Measurements from ENCODE around the gene RTN1. TPM values are rescaled to one million over a fixed set of nuclear protein-coding genes. Genes with fewer than 3 reads are reported as not detected.

RTN1 gene
- total RNA-seq, 1 donor from 2014 or later: 877 TPM

DNA sequence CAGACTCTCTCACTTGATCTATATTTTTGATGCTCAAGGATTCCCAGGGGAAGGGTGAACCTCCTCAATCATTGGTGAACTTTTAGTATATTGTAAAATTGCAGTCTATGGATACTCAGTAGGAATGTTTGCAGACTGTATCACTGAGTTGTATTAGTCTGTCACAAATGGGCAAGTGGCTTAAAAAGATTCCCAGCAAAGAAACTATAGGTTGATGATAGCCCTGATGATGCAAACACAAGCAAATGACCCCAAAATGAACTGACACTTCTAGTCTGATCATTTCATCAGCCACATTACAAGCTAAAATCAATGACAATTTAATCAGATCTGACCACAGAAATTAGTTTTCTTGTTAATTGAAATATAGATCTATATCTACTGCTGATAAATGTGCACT, 59.5 kb downstream of the RTN1 start:
- FAIRE-seq: no peak

DNA sequence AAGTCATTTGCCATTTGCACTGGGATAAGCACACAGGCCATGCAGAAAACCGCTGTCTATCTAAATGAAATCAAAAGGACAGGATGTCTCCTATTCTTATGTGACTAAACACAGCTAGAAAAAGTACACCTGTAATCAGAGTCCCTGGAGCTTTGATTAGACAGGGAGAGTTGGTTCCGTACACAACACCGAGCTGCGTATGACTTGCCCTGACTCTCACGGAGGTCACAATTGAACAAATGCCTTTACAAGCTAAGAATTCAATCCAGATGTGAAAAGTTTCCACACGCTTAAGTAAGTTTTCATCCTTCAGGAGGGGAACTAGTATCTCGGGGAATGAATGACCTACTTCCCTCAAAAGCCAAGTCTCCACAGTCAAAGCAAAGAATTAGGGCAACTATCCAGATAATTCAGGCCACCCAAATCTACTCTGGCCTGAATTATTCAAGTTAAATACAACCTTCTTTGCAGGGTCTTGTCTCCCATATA, 67.5 kb downstream of the RTN1 start:
- DNase-seq (ENCODE audit: low spot score in 2 of 2) (no peak), FAIRE-seq (no peak)

More for the DNA sequence above, 59.5 kb downstream of the RTN1 start:
- DNase-seq (ENCODE audit: low spot score in 2 of 2): no peak

DNA sequence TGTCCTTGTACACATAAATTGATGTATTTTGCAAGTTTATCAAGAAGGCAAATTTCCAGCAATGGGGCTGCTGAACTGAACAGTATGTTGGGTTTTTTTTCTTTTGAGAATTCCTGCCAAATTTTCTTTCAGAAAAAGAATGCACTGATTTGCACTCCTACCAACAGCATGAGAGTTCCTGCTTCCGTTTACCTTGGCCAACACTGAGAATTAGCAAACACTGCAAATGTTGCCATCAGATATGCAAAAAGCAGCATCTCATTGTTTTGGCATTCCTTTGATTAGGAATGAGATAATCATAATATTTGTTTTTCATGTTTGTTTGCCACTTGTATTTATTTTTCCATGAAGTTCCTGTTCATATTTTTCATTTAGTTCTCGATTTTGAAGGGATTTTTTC, 82.4 kb downstream of the RTN1 start:
- FAIRE-seq (no peak), DNase-seq (ENCODE audit: low spot score in 2 of 2) (no peak)

DNA sequence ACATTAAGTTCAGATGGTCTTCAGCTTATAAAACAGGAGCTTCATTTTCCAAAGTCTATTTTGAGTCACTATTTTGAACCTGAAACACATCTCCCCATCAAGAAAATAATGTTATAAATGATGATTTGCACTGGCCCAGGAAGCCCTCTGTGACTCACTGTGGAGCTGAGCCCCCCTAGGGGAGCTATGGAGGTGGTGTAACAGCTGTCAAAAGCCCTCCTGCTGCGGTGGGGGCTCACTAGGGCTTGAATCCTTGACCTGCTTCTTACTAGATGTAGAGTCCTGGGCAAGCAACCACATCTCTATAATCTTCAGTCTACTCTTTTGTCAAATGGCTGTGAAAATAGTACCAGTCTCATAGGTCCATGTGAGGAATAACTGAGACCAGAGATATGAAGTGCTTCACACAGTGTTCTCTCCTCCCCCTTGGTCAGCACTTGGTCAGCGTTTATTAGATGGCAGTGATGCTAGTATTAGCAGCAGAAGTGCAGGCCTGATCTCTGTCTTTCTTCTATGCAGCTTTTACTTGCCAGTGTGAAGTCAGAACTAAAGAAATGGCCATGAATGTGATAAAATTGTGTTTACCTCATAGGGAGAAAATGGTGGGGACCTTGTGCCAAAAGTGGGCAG, 83.4 kb downstream of the RTN1 start:
- DNase-seq (ENCODE audit: low spot score in 2 of 2) (no peak), FAIRE-seq (no peak)

DNA sequence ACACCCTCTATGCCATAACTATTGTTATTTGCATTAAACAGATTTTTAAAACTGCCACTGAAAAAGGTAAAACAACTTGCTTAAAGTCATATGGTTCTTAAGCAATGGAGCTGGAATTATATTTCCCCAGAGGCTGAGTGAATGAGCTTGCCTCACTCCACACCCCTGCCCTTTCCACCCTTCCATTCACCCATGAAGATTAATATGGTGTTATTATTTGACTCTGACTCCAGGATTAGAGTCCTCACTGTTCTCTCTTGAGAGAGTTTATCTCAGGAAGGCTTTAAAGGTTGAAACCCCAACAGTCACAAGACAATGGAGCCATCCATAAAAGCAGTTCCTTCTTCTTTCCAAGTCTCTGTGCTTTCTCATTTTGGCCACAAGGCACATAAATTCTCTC, 84.9 kb downstream of the RTN1 start:
- FAIRE-seq: no peak
- DNase-seq (ENCODE audit: low spot score in 2 of 2): no peak

DNA sequence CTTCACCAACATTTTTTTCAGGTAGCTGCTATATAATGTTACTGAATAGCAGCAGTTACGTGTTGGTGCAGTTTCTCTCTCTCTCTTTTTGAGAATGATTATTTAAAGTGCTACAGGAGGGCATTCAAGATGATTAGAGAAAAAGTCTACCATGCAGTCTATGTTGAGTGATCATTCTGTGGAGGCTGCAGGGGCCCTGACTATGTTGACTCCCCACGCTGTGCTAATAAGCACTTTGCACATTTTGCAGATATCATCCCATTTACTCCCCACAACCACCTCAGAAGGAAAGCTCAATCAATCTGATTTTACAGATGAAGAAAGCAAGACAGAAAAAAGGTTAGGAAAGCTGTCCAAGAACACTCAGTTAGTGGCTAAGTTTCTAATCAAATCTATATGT, 87.8 kb downstream of the RTN1 start:
- DNase-seq (ENCODE audit: low spot score in 2 of 2): no peak
- FAIRE-seq: no peak

DNA sequence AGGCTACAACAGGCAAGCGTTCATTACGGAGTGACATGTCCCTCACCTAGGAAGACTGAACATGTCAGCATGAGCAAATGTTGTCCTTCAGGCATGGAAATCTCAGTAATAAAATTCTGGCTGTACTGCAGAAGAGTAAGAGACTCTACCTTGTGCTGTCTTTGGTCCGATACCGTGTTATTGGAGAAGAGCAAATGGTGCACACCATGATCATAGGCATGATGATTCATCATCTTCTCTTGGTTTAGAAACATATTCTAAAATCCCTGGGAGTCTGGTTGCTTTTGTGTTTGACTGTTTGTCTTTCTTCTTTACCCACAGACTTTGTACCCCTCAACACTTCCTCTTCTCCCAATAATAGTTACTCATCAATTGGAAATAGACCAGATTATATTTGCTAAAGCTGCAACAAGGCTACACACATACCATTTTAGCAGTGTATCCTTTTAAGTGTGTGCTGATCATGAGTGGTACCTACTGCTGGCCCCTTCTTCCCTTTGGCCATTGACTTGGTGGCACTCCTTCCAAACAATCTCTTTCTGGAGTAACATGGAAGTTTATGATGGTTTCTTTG, 93.5 kb downstream of the RTN1 start:
- DNase-seq (ENCODE audit: low spot score in 2 of 2) (no peak), FAIRE-seq (no peak)

DNA sequence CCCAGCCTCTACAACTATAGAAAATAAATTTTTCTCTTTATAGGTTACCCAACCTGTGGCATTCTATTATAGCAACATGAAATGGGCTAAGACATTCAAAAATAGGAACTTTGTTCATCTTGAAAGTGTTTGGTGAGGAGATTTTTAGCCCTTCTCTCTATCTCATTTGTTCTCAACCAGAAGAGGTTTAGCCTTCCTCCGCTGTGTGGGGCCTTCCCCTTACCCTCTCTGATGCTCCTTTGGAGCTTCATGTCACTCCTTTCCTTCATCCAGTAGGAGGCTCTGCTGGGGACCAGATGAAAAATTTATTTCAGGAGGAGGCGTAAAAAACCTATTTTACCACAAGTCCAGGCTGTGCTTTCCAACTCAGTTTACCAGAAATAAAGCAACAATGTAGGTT, 94.1 kb downstream of the RTN1 start:
- FAIRE-seq: no peak
- DNase-seq (ENCODE audit: low spot score in 2 of 2): no peak

DNA sequence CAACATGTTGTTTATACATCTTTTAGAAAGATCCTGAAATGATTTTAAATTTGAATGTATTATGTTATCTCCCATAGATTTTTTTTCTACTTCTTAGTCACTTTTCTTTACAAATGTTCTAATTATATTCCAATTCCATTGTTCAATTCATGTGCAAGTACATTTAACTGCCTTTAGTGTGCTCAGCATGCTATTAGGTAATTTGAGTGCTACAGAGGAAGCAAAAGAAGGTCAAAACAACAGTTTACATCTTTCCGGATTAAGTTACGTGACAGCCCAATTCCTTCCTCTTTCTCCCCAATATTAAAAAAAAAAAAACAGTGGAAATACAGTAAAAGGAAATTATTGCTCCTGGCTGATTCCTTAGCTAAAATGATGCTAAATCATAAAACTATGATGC, 98.3 kb downstream of the RTN1 start:
- no peak for DNase-seq (ENCODE audit: low spot score in 2 of 2)
- peak; percentile 82 for FAIRE-seq

DNA sequence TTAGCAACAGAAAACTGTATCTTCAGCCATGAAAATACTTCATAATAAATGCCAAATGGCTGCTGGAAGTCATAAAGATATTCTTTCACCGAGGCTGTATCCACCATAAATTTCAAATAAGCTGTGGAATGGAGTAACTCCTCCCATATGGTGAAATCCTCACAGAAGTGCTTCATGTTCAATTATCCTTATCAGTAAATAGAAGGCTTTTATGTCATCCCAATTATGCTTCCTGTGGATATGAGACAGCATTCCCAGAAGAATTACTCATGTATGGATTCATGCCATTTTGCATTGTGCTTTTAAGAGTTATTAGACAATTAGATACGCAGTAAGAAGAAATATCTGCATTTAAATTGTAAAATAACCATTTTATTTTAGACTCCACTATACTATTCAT, 99.0 kb downstream of the RTN1 start:
- DNase-seq (ENCODE audit: low spot score in 2 of 2): no peak

DNA sequence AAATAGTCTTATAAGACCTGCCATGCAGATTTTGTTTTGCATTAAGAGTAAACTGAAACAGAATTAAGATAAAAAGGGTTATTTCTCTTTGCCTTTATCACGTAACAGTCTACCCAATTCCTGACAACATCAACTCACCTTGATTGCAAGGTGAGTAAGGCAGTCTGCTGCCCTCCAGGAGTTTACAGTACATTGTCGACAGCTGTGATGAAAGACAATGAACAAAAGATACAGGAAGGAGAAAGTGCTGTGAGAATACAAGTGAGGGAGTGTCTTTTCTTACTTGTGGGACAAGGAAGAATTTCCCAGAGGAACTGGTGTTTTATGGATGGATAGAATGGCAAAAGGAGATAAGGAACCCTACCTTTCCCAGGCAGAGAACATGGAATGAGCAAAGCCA, 101.0 kb downstream of the RTN1 start:
- FAIRE-seq (no peak), DNase-seq (ENCODE audit: low spot score in 2 of 2) (no peak)

More for the DNA sequence above, 99.0 kb downstream of the RTN1 start:
- no peak for FAIRE-seq

DNA sequence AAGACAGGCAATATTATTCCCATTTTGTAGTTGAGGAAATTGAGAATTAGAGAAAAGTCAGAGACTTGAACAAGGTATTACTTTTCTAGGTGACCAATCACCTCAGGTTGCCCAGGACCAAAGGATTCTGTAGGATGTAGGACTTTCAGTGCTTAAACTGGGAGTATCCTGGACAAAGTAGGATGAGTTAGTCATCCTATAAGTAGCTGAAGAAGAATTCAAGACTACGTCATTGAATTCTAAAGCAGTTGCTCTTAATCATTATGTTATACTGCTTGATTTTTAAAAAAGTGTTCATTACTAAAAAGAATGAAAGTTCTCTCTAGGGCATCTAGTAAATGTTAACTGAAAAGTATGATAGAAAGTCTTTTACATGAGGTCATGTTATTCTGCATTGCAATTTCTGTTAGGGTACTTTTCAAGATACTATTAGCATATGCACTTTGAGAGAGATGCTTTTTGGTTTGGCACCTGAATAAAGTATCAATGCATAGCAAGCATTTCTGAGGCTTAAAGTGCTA, 101.7 kb downstream of the RTN1 start:
- FAIRE-seq: no peak
- no peak for DNase-seq (ENCODE audit: low spot score in 2 of 2)

DNA sequence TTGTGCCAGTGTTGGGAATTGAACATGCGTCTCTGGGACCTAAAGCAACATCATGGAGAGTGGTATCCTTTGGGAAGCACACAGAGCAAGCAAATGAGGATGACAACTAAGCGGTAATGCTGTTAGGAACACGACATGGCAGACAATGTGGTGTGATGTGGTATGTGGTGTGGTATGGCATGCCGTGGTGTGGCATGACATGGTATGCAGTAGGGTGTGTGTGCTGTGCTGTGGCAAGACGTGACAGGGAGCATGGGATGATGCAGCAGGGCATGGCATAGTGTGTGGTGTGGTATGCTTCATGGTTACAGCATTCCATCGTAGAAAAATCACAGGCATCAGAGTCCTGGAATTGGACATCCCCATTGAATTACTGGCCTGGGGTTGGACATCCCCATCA, 108.7 kb downstream of the RTN1 start:
- DNase-seq (ENCODE audit: low spot score in 2 of 2): no peak
- no peak for FAIRE-seq

DNA sequence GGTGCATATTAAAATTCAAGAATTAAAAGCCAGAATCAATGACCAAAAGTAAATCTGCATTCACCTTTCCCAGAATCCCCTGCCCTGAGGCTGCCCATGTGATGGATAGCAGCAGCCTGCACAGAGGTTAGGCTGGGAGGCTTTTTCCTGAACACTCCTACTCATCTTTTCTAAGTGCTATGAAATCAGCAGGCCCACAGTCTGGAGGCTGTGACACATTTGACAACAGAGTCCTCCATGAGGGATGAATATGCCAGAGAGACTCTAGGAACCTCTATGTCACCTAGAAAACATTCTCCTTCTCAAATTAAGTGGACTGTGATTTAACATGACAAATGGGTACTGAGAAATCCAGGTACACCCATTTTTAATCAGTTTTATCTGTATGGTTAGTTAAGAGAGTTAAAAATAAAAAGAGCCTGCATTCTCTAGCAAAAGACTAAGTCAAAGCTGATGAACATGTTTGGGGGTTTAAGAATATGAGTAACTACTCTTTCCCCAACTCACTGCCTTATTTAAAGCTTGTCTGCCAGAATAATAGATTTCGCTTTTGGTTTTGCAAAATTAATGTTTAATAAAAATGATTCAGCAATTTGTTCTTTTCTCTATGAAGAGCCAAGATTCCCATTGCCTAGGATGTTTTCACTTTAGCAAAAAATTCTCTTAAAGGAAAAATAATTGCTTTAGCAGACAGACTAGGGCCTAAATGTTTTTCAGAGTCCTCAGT, 115.0 kb downstream of the RTN1 start:
- FAIRE-seq (no peak), DNase-seq (ENCODE audit: low spot score in 2 of 2) (no peak)

DNA sequence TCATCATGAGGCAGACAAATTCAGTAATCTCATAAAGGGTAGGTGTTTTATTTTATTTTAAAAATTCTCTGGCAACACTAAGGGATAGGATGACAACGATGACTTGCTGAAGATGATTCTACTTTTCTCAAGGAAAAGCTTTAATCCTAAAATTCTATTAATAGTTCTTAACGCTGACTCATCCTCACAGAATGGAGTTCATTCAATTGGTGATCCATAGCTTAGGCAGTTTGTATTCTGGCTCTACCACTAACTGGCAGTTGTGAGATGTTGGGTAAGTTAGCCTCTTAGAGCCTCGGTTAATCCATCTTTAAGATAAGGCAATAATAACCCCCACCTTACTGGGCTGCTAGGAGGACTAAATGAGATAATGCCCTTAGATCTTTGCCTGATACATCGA, 116.3 kb downstream of the RTN1 start:
- DNase-seq (ENCODE audit: low spot score in 2 of 2): no peak
- no peak for FAIRE-seq

DNA sequence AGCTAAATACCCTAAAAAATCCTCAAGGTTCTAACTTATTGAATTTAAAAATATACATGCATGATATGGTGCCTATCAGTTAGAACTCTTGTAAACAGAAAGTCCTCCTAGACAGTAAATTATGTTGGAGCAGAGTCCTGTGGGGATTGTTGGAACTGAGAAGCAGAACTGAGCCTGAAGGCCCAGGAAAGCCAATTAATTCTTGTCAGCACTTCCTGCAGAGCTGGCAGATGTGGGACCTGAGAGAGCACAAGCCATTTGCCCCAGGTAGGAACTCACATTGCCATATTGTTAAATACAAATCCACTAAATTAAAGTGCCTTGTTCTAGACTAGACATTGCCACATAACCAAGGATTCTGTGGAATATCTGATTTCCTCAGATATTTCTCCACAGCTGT, 117.1 kb downstream of the RTN1 start:
- DNase-seq (ENCODE audit: low spot score in 2 of 2): no peak
- FAIRE-seq: no peak

DNA sequence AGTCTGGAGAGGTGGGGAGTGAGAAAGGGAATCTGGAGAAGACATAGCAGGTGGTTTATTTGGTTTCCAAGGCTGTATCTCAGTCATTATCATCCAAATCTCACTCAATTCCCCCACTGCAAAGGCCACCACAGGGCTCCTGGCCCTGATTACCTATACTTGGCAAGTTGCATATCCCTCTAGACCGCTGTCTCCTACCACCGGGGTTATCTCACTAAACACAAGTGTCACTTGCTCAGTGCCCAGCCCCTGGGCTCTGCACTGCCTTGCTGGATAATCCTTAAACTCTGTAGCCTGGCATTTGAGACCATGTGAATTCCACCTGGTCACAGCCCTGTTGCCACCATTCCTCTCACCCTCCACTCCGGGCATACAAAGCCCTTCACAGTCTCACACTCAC, 119.0 kb downstream of the RTN1 start:
- FAIRE-seq (no peak), DNase-seq (ENCODE audit: low spot score in 2 of 2) (no peak)

DNA sequence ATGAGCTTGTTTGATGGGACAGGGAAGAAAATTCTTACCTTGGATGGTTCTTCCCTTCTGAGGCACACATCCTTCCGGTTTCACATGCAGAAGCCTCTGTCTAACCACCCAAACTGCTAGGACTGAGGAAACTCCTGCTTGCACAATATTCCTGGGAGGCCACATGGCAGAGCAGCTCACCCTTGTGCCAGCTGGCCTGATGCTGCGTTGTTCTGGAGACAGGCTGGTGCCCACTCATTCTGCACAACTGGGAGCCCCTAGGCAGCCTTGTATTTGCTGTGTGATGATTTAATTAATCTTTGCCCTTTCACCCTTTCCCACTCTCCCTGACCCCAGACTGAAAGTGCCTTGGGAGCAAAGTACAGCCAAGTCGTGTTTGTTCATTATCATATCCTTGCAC, 130.8 kb downstream of the RTN1 start:
- FAIRE-seq: no peak

DNA sequence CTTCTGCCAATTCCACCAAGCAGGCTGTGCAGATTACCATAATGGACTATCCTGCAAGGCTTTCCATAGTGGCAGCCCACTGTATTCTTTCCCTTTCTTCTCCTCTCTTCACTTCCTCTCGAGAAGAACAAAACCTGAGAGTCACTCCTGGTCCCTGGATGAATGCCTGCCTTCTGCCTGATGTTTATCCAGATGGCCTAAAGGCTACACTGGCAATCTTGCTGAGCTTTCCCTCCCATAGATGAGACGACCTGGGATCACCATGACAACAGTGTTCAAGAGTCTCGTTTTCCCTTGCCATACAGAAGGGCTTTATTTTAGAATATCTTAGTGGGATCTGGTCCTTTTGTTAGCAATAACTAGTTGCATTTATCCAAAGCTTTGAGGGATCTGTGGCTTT, 142.3 kb downstream of the RTN1 start:
- FAIRE-seq: no peak
- no peak for DNase-seq (ENCODE audit: low spot score in 2 of 2)

More for the DNA sequence above, 130.8 kb downstream of the RTN1 start:
- no peak for DNase-seq (ENCODE audit: low spot score in 2 of 2)

DNA sequence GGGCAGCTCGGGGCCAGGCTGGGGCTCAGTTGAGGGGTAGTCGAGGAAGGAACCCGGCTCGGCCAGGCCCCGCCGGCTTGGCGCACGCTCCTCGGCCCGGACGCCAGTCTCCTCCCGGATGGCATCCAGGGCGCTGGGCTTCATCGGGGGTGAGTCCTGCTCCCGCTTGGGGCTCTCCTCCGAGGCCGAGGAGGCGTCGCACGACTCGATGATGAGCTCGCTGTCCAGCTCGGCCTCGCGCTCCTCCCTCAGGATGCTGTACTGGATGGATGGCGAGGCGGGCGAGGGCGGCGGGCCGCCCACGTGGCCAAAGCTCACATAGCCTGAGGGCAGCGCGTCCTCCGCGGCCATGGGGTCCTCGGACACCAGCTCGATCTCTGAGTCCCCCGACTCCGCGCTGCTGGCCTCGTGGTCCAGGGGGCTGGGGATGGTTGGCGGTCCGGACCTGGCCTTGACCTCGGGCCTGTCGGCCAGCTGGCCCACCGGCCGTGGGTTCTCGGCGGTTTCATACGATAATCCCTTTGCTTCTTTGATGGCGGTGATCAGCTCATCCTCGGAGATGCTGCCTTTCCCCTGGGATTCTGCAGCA, 143.4 kb downstream of the RTN1 start:
- FAIRE-seq: no peak
- no peak for DNase-seq (ENCODE audit: low spot score in 2 of 2)

DNA sequence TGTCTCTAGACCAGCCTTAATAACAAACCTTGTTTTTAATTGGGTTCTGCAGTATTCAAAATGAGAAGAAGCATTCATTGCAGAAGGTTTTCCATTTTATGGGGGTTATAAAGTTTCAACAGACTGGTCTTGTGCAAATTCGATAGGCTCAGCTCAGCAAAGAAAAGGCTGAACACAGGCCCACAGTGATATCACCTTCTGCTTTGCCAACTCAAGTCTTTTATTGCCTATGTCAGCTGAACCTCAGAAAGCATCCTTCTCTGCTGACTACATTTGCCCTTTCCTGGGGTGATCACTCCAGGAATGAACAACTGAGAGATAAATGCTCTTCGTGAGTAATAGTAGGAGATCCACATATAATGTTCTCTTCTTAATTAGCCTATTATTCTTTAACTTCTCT, 159.5 kb downstream of the RTN1 start:
- DNase-seq (ENCODE audit: low spot score in 2 of 2): no peak
- FAIRE-seq: no peak

All from frontal cortex (tissue), 4 donors.